B cell (primary cell): ENCODE measurements around the gene FAM184A.

Experiments used
- CTCF ChIP-seq: fragments of 200-600 bp; IDR thresholded peaks from one replicate; pipeline ENCODE4 v1.8.0; 2022; ENCODE audit warnings: antibody characterized with exemption, mild to moderate bottlenecking
- EZH2 ChIP-seq: IDR thresholded peaks from 2 replicates; pipeline ENCODE4 v1.6.1; 2012; ENCODE audit warnings: borderline replicate concordance, low read depth, mild to moderate bottlenecking, moderate library complexity, low read length; ENCODE audit not compliant: insufficient read depth, poor library complexity, severe bottlenecking

- no peak for TF ChIP-seq CTCF
- no peak for TF ChIP-seq EZH2
Observed at GRCh38 chr6:118968416-118968815, 110.0 kb downstream of the FAM184A start.
